Glutamatergic neuron (in vitro differentiated cells): Measurements from ENCODE around the gene CDK4. TPM values are rescaled to one million over a fixed set of nuclear protein-coding genes. Genes with fewer than 3 reads are reported as not detected.

Experiments
- DNase-seq: peaks from one replicate; pipeline ENCODE4 v3.0.0; 2022
- H3K27ac Mint-ChIP-seq: one replicate; pipeline ENCODE4 v1.8.0; 2020; ENCODE audit warnings: mild to moderate bottlenecking, mixed read lengths, inconsistent platforms; ENCODE audit not compliant: unreplicated experiment
- H3K27me3 Mint-ChIP-seq: one replicate; pipeline ENCODE4 v1.8.0; 2020; ENCODE audit warnings: mild to moderate bottlenecking, moderate library complexity, mixed read lengths, inconsistent platforms; ENCODE audit not compliant: unreplicated experiment
- H3K36me3 Mint-ChIP-seq: one replicate; pipeline ENCODE4 v1.8.0; 2020; ENCODE audit warnings: mild to moderate bottlenecking, mixed read lengths, inconsistent platforms; ENCODE audit not compliant: unreplicated experiment
- H3K4me1 Mint-ChIP-seq: one replicate; pipeline ENCODE4 v1.8.0; 2020; ENCODE audit warnings: mild to moderate bottlenecking, low read depth, mixed read lengths, inconsistent platforms; ENCODE audit not compliant: unreplicated experiment
- H3K4me3 Mint-ChIP-seq: one replicate; pipeline ENCODE4 v1.8.0; 2020; ENCODE audit warnings: mild to moderate bottlenecking, mixed read lengths, inconsistent platforms; ENCODE audit not compliant: unreplicated experiment
- H3K9me3 Mint-ChIP-seq: one replicate; pipeline ENCODE4 v1.8.0; 2020; ENCODE audit warnings: mild to moderate bottlenecking, moderate library complexity, mixed read lengths, inconsistent platforms; ENCODE audit not compliant: unreplicated experiment
- CTCF ChIP-seq: fragments of 200-600 bp; sonication (generic); IDR thresholded peaks from one replicate; pipeline ENCODE4 v1.5.0; 2021; ENCODE audit not compliant: partially characterized antibody, unreplicated experiment
- microRNA-seq: library from miRNA; unstranded; fragments of <30 nt; microRNA quantifications from one replicate; pipeline ENCODE4, GENCODE V29; 2020; ENCODE audit not compliant: unreplicated experiment
- total RNA-seq: library from RNA; stranded (reverse); fragmentation: NEBNext Ultra II Directional; extraction: Animal tissue kit (Norgen Biotek cat#: 25700); gene quantifications from one replicate; pipeline ENCODE4 v1.2.1, GENCODE V29; 2021; ENCODE audit not compliant: unreplicated experiment

Gene CDK4
- total RNA-seq, 1 donor from 2014 or later: 123 TPM

GRCh38 chr12:57708296-57708695 lies 43.8 kb downstream of the CDK4 start:
- Mint-ChIP-seq H3K9me3 (no peaks in the 10 kb centered on the region), H3K4me3 (no peak overlapping the region), H3K27me3 (no peaks in the 10 kb centered on the region), H3K36me3 (peaks cover 14% of the 10 kb centered on the region), H3K4me1 (peaks cover 4% of the 10 kb centered on the region), H3K27ac (no peak overlapping the region)
- TF ChIP-seq CTCF: no peak
- no peak for DNase-seq

GRCh38 chr12:57707250-57707649 lies 44.9 kb downstream of the CDK4 start:
- peaks cover 2% of the 10 kb centered on the region for H3K9me3 Mint-ChIP-seq
- no peak for TF ChIP-seq CTCF
- no peak overlapping the region for H3K27ac Mint-ChIP-seq
- peaks cover 22% of the 10 kb centered on the region for H3K36me3 Mint-ChIP-seq
- no peaks in the 10 kb centered on the region for H3K27me3 Mint-ChIP-seq
- H3K4me1 Mint-ChIP-seq: no peaks in the 10 kb centered on the region
- no peak overlapping the region for H3K4me3 Mint-ChIP-seq
- no peak for DNase-seq

- no peak overlapping the region for H3K4me3 Mint-ChIP-seq
- H3K27ac Mint-ChIP-seq: peak overlapping the region; percentile 17
- peaks cover 39% of the 10 kb centered on the region for H3K36me3 Mint-ChIP-seq
- peaks cover 6% of the 10 kb centered on the region for H3K27me3 Mint-ChIP-seq
- no peak for TF ChIP-seq CTCF
- H3K4me1 Mint-ChIP-seq: no peaks in the 10 kb centered on the region
- peaks cover 6% of the 10 kb centered on the region for H3K9me3 Mint-ChIP-seq
- DNase-seq: no peak
Observed at GRCh38 chr12:57700317-57700716, 51.8 kb downstream of the CDK4 start.

GRCh38 chr12:57698414-57698813 lies 53.7 kb downstream of the CDK4 start:
- TF ChIP-seq CTCF: no peak
- peaks cover 6% of the 10 kb centered on the region for H3K27me3 Mint-ChIP-seq
- no peaks in the 10 kb centered on the region for H3K4me1 Mint-ChIP-seq
- peak overlapping the region; percentile 2 for H3K4me3 Mint-ChIP-seq
- H3K27ac Mint-ChIP-seq: no peak overlapping the region
- peaks cover 34% of the 10 kb centered on the region for H3K36me3 Mint-ChIP-seq
- H3K9me3 Mint-ChIP-seq: peaks cover 6% of the 10 kb centered on the region
- DNase-seq: no peak

Small RNAs within 50 kb of the gene (microRNA-seq; reads per million reads assigned to microRNA genes)
- 2.8 reads per million, percentile 20 among the genes with 10 or more reads in this experiment for gene MIR6759

Other genes with a start within 250 kb of the CDK4 start
- gene DDIT3, start 231.8 kb downstream of the CDK4 start, total RNA-seq: 70.9 TPM
- 108 TPM for gene MBD6, start 229.5 kb downstream of the CDK4 start, total RNA-seq
- 484 TPM for gene DCTN2, start 205.1 kb downstream of the CDK4 start, total RNA-seq
- 314 TPM for gene KIF5A, start 202.3 kb downstream of the CDK4 start, total RNA-seq
- gene PIP4K2C, start 161.1 kb downstream of the CDK4 start, total RNA-seq: 27.5 TPM
- 99.6 TPM for gene DTX3, start 147.5 kb downstream of the CDK4 start, total RNA-seq
- gene ARHGEF25, start 140.9 kb downstream of the CDK4 start, total RNA-seq: 80.2 TPM
- 83.9 TPM for gene B4GALNT1, start 119.1 kb downstream of the CDK4 start, total RNA-seq
- gene OS9, start 58.2 kb downstream of the CDK4 start, total RNA-seq: 225 TPM
- gene AGAP2, start 13.6 kb downstream of the CDK4 start, total RNA-seq: 45.5 TPM
- gene TSPAN31, start 7.3 kb downstream of the CDK4 start, total RNA-seq: 27.2 TPM
- gene MARCHF9, start 2.8 kb upstream of the CDK4 start, total RNA-seq: 26.7 TPM
- 1.7 TPM for gene CYP27B1, start 14.8 kb upstream of the CDK4 start, total RNA-seq
- 9.1 TPM for gene METTL1, start 19.8 kb upstream of the CDK4 start, total RNA-seq
- 3.3 TPM for gene EEF1AKMT3, start 20.3 kb upstream of the CDK4 start, total RNA-seq
- gene TSFM, start 30.5 kb upstream of the CDK4 start, total RNA-seq: 35.7 TPM
- gene AVIL, start 66.4 kb upstream of the CDK4 start, total RNA-seq: 4.8 TPM
- 127 TPM for gene CTDSP2, start 94.4 kb upstream of the CDK4 start, total RNA-seq
- 1.3 TPM for gene ATP23, start 189.3 kb upstream of the CDK4 start, total RNA-seq